NCI-H1417 (cell line): ENCODE measurements around the gene CCL17.
"Not testable (repeated sequence)": the region's sequence is repeated elsewhere in the genome, so short reads cannot be mapped to it uniquely, and the experiment has no call there.

Source experiments
- DNase-seq, 3 experiments: peaks; one replicate each; lab custom pipeline; 2025; lab: John Stamatoyannopoulos, UW

The CCL17 gene

GRCh38 chr16:57396786-57397185 is 7.8 kb upstream of the CCL17 start:
- no peak for DNase-seq

DNA sequence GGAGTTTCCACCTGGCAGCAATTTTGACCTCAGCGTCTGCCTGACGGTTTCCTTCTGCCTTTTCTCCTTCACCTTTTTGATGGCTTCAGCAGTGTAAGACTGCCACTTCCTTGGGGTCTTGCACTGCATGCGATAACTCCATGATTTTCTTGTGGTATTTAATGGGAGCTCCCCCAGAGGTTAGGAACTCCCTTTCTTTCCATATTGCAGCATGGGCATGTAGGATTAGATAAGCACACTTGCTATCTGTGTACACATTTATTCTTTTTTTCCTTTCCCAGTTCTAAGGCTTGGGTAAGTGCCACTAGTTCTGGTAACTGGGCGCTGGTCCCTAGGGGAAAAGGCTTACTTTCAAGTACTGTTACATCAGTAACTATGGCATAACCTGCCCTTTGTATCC is 7.1 kb upstream of the CCL17 start:
- not testable (repeated sequence) for DNase-seq

DNA sequence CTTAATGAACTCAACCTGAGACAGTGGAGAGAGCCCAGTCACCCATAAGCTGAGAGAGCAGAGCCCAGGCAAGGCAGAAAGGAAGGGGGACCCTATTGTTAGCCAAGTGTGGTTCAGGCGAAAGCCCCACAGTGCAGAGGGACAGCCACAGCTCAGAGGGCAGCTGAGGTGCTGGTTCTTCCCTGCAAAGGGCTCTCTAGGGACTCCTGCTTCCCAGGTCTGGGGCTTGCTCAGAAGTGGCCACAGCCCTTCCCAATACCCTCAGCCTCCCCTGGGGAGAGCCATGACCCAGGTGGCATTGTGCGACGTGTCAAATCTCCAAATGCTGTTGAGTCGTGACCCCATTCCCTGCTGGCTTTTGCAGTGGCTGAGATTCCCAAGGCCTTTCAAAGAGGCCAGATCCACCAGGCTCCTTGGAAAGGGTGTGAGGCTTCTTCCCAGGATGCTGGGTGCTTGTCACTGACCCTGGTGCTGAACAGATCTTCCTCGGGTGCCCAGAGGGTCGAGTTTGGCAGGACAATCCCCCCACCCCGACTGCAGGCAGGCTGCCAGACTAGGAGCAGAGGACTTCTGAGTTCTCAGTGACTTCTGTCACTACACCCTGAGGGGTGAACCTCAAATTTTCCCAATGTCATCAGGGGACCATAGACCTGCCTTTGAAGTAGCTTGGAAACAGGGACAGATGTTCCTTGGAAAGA is 2.5 kb upstream of the CCL17 start:
- DNase-seq: no peak

GRCh38 chr16:57405097-57405496 is 530 bp downstream of the CCL17 start:
- no peak for DNase-seq

DNA sequence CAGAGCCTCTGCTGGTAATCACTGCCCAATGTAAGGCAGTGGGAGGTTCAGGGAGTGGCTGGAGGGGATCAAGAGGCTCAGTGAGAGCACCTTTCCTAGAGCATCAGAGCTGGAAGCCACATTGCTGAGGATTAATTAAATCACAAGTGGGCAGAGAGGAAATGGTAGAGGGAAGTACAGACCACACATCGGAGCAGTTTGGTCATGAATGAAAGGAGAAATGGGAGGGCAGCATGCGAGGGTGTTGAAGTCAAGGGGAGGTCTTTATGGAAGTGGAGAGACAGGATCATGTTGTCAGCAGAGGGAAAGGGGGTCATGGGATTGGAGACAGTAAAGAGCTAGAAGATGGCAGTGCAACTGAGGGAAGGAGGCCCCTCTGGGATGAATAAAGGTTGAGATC is 2.3 kb downstream of the CCL17 start:
- no peak for DNase-seq

DNA sequence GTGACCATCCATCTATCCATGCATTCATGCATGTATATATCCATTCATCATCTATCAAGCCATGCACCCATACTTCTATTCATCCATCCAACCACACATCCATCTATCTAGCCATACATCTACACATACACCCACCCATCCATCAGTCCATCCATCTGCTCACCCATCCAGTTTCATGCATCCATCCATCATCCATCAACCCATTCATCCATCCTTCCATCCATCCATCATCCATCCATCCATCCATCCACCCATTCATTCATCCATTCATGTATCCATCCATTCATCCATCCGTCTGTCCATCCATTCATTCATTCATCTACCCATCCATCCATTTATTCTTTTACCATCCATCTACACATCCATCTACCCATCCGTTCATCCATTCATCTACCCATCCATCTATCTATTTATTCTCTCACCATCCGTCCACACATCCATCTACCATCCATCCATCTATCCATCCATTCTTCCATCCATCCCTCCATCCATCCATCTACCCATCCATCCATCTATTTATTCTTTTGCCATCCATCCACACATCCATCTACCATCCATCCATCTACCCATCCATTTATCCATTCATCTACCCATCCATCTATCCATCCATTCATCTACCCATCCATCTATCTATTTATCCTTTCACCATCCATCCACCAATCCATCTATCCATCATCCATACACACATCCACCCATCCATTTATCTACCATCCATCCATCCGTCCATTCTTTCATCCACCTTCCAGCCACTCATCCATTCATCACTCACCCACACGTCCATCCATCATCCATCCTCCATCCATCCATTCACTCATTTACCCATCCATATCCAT is 3.2 kb downstream of the CCL17 start:
- DNase-seq: no peak

DNA sequence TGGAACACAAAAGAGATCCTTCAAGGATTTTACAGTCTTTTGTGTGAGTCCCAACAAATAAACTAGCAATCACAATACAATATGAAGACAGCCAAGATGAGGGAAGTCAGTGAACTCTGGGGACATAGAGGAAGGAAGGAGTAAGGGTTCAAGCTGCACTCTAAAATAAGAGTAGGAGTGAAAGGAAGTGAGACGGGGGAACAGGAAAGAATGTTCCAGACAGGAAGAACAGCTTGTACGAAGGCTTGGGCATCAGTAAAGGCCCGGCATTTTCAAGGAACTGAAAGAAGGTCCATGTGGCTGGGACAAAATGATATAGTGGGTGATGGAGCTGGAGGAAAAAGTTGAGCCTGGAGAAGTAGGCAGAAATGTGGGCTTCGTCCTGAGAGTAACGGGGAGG is 4.5 kb downstream of the CCL17 start:
- no peak for DNase-seq

- DNase-seq: peak in 1 of 3 experiments; percentile 45
Measured at GRCh38 chr16:57409870-57410587, 5.5 kb downstream of the CCL17 start.

- no peak for DNase-seq
Measured at GRCh38 chr16:57411362-57411976, 6.9 kb downstream of the CCL17 start.

DNA sequence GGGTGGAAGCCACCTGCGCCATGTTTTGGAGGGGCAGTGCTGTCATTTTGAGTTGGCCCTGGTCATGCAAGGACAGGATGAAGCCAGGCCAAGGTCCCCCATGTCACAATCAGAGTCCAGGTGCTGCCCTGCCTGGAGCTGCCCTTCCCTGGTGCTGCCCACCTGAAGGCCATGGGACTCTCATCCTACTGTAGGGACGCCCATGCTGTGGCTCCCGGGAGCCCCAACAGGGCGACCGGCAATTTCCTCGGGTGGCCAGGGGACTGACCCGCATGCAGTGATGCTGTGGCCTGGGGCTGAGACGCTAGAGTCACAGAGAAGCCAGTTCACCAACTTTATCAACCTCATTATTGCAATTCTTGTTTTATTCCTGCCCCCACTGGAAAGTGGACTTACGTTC is 8.0 kb downstream of the CCL17 start:
- no peak for DNase-seq

DNA sequence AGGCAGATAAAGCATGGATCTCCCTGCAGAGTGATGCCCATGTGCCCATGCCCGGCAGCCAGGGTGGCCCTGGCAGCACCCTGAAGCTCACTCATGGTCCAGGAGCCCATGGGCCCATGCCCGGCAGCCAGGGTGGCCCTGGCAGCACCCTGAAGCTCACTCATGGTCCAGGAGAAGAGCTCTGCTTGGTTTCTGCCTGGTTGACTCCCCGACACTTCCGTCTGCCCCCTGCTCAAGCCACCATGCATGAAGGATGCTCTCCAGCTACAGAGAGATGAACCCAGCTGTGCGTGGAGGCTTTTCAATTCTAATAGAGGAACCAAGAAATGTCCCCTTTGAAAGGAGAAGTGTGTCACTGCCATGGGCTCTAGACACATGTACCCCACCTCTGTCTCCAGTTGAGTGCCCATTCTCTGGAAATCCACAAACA is 8.7 kb downstream of the CCL17 start:
- DNase-seq: no peak

- DNase-seq: no peak
Measured at GRCh38 chr16:57413733-57414132, 9.2 kb downstream of the CCL17 start.

DNA sequence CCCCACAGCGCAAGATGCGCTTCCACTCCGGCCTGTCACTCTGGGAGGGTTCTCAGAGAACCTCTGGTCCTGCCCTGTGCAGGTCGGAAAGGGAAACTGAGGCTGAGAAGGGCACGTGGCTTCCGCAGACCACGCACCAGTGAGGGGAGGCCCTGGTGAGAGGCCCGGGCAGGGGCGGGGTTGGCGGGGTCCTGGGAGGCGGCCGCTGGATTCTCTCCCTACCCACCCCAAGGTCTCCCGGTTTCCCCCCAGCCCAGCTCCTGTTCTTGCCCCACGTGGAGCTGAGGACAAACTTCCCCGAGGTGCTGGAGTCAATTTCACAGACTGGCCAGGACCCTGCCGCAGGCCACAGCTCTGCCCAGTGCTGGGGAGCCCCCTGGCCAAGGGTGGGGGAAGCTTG is 11.5 kb downstream of the CCL17 start:
- DNase-seq: no peak

DNA sequence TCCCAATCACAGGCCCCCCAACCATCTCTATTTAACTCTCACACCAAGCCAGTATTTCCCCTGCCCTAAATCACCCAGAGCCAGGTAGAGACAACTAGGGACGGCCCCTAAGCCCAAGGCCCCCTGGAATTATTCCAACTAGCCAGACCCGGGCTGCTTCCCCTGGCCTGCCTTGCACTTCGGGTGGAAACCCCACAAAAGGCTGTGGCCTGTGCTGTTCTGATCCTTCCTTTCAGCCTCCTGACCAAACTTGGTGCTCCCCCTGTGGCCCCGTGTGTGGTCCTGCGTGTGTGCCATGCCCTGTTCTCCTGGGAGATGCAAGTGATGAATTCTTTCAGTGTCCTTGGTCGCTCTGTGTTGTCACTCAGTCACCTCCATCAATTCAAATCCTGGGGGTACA is 14.9 kb downstream of the CCL17 start:
- DNase-seq: no peak

- peak in 1 of 3 experiments; percentile 43 for DNase-seq
Measured at GRCh38 chr16:57422026-57422944, 17.7 kb downstream of the CCL17 start.

DNA sequence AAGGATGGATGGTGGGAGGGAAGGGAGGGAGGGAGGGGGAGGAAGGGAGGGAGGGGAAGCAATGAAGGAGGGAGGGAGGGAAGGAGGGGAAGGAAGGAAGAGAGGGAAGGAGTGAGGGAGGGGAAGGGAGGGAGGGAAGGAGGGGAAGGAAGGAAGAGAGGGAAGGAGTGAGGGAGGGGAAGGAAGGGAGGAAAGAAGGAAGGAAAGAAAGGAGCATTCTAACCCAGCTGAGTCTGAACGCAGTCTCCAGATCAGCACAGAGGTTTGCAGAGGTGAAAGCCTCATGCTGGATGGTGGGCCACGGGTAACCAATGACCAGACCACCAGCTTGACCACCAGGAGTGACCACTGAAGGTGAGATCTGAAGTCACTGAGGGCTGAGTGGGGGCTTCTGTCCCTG is 18.6 kb downstream of the CCL17 start:
- DNase-seq: no peak

GRCh38 chr16:57424583-57424982 is 20.0 kb downstream of the CCL17 start:
- no peak for DNase-seq

- DNase-seq: no peak
Measured at GRCh38 chr16:57426356-57426755, 21.8 kb downstream of the CCL17 start.

- DNase-seq: no peak
Measured at GRCh38 chr16:57427307-57427706, 22.7 kb downstream of the CCL17 start.

- no peak for DNase-seq
Measured at GRCh38 chr16:57427824-57428223, 23.3 kb downstream of the CCL17 start.

- no peak for DNase-seq
Measured at GRCh38 chr16:57430955-57431354, 26.4 kb downstream of the CCL17 start.
